GM19238 (cell line): Measurements from ENCODE around the gene ADGRF3.
"Not testable (repeated sequence)": the region's sequence is repeated elsewhere in the genome, so short reads cannot be mapped to it uniquely, and the experiment has no call there.

Experiments used
- DNase-seq: peaks from one replicate; pipeline ENCODE4 v3.0.0; 2011; ENCODE audit warnings: low spot score; ENCODE audit not compliant: insufficient read length

ADGRF3 gene

GRCh38 chr2:26281226-26281625 is 65.4 kb downstream of the ADGRF3 start:
- no peak for DNase-seq

GRCh38 chr2:26279886-26280285 is 66.7 kb downstream of the ADGRF3 start:
- no peak for DNase-seq

GRCh38 chr2:26276484-26277227 is 69.9 kb downstream of the ADGRF3 start:
- DNase-seq = no peak

GRCh38 chr2:26274058-26274613 is 72.5 kb downstream of the ADGRF3 start:
- DNase-seq = no peak

GRCh38 chr2:26273501-26273900 is 73.1 kb downstream of the ADGRF3 start:
- no peak for DNase-seq

GRCh38 chr2:26270373-26270772 is 76.2 kb downstream of the ADGRF3 start:
- no peak for DNase-seq

GRCh38 chr2:26269571-26270158 is 76.9 kb downstream of the ADGRF3 start:
- no peak for DNase-seq

GRCh38 chr2:26268670-26269385 is 77.8 kb downstream of the ADGRF3 start:
- not testable (repeated sequence) for DNase-seq

GRCh38 chr2:26268213-26268612 is 78.4 kb downstream of the ADGRF3 start:
- DNase-seq = no peak

GRCh38 chr2:26258836-26259235 is 87.8 kb downstream of the ADGRF3 start:
- not testable (repeated sequence) for DNase-seq
